ENCODE data around the gene SNRPB2.

The SNRPB2 gene

GRCh38 chr20:16729565-16730460, at the start of gene SNRPB2:
SNRPB2 (plus strand) TSS chr20:16730026; CDS start chr20:16731703, 1,677 bp downstream.
- peak; percentile 94 for DNase-seq

GRCh38 chr20:16684416-16684815, 45.4 kb upstream of the SNRPB2 start:
- DNase-seq: no peak

GRCh38 chr20:16689906-16690305, 39.9 kb upstream of the SNRPB2 start:
- DNase-seq: no peak

GRCh38 chr20:16691381-16691780, 38.4 kb upstream of the SNRPB2 start:
- DNase-seq: no peak

GRCh38 chr20:16692009-16692408, 37.8 kb upstream of the SNRPB2 start:
- DNase-seq: no peak

GRCh38 chr20:16692442-16692841, 37.4 kb upstream of the SNRPB2 start:
- DNase-seq: no peak

- DNase-seq: no peak
Observed at GRCh38 chr20:16693278-16693677, 36.5 kb upstream of the SNRPB2 start.

- DNase-seq: no peak
Observed at GRCh38 chr20:16694161-16694560, 35.7 kb upstream of the SNRPB2 start.

GRCh38 chr20:16695628-16696027, 34.2 kb upstream of the SNRPB2 start:
- DNase-seq: no peak

- DNase-seq: no peak
Observed at GRCh38 chr20:16699293-16699692, 30.5 kb upstream of the SNRPB2 start.

- DNase-seq: no peak
Observed at GRCh38 chr20:16701296-16701695, 28.5 kb upstream of the SNRPB2 start.

GRCh38 chr20:16703570-16703969, 26.3 kb upstream of the SNRPB2 start:
- no peak for DNase-seq

- DNase-seq: no peak
Observed at GRCh38 chr20:16707674-16708073, 22.2 kb upstream of the SNRPB2 start.

- no peak for DNase-seq
Observed at GRCh38 chr20:16708602-16709001, 21.2 kb upstream of the SNRPB2 start.

- no peak for DNase-seq
Observed at GRCh38 chr20:16709017-16709416, 20.8 kb upstream of the SNRPB2 start.

GRCh38 chr20:16710781-16711180, 19.0 kb upstream of the SNRPB2 start:
- DNase-seq: no peak

- no peak for DNase-seq
Observed at GRCh38 chr20:16711661-16712258, 18.1 kb upstream of the SNRPB2 start.

- DNase-seq: no peak
Observed at GRCh38 chr20:16712511-16712947, 17.3 kb upstream of the SNRPB2 start.

- no peak for DNase-seq
Observed at GRCh38 chr20:16713066-16713465, 16.8 kb upstream of the SNRPB2 start.

GRCh38 chr20:16714242-16714641, 15.6 kb upstream of the SNRPB2 start:
- DNase-seq: no peak

GRCh38 chr20:16714751-16715150, 15.1 kb upstream of the SNRPB2 start:
- DNase-seq: no peak

- no peak for DNase-seq
Observed at GRCh38 chr20:16719421-16719820, 10.4 kb upstream of the SNRPB2 start.

GRCh38 chr20:16729080-16729479, 746 bp upstream of the SNRPB2 start:
- DNase-seq: no peak

- no peak for DNase-seq
Observed at GRCh38 chr20:16732506-16733152, 2.8 kb downstream of the SNRPB2 start.

Data from left hindlimb (tissue), 1 donor.